ENCODE measurements around the gene CACNA1A. TPM values are rescaled to one million over a fixed set of nuclear protein-coding genes. Genes with fewer than 3 reads are reported as not detected.
"Not testable (repeated sequence)": the region's sequence is repeated elsewhere in the genome, so short reads cannot be mapped to it uniquely, and the experiment has no call there.

CACNA1A gene
- total RNA-seq, 1 donor from 2014 or later, result 1.7 TPM

GRCh38 chr19:13281567-13282291 lies 224.6 kb downstream of the CACNA1A start:
- intact Hi-C loops (cut with micrococcal nuclease), result no loop called here

GRCh38 chr19:13277104-13277809 lies 229.0 kb downstream of the CACNA1A start:
- intact Hi-C loops (cut with micrococcal nuclease), result loop anchor here (1.0 to 5.0 kb wide), 5 partner anchors 300 to 603 kb away; no protein-coding TSS in a partner anchor

- intact Hi-C loops (cut with micrococcal nuclease), result loop anchor here (5.0 kb wide), 2 partner anchors 298 to 457 kb away; no protein-coding TSS in a partner anchor
Observed at GRCh38 chr19:13275016-13275722, 231.1 kb downstream of the CACNA1A start.

GRCh38 chr19:13270514-13271105 lies 235.7 kb downstream of the CACNA1A start:
- intact Hi-C loops (cut with micrococcal nuclease), result no loop called here

GRCh38 chr19:13269348-13269747 lies 236.9 kb downstream of the CACNA1A start:
- intact Hi-C loops (cut with micrococcal nuclease), result no loop called here

- intact Hi-C loops (cut with micrococcal nuclease), result no loop called here
Observed at GRCh38 chr19:13267889-13268288, 238.4 kb downstream of the CACNA1A start.

- intact Hi-C loops (cut with micrococcal nuclease), result no loop called here
Observed at GRCh38 chr19:13267131-13267530, 239.1 kb downstream of the CACNA1A start.

GRCh38 chr19:13262450-13262849 lies 243.8 kb downstream of the CACNA1A start:
- intact Hi-C loops (cut with micrococcal nuclease), result loop anchor here (1.0 to 2.0 kb wide), 6 partner anchors 49 to 285 kb away; partner anchors contain the start of gene TRMT1

GRCh38 chr19:13260883-13261653 lies 245.2 kb downstream of the CACNA1A start:
- intact Hi-C loops (cut with micrococcal nuclease), result no loop called here

GRCh38 chr19:13256918-13257317 lies 249.4 kb downstream of the CACNA1A start:
- intact Hi-C loops (cut with micrococcal nuclease), result no loop called here

- intact Hi-C loops (cut with micrococcal nuclease), result not testable (repeated sequence)
Observed at GRCh38 chr19:13256398-13256797, 249.9 kb downstream of the CACNA1A start.

- intact Hi-C loops (cut with micrococcal nuclease), result no loop called here
Observed at GRCh38 chr19:13255719-13256059, 250.6 kb downstream of the CACNA1A start.

GRCh38 chr19:13255041-13255718 lies 251.1 kb downstream of the CACNA1A start:
- intact Hi-C loops (cut with micrococcal nuclease), result no loop called here

GRCh38 chr19:13252569-13253335 lies 253.5 kb downstream of the CACNA1A start:
- intact Hi-C loops (cut with micrococcal nuclease), result no loop called here

- intact Hi-C loops (cut with micrococcal nuclease), result no loop called here
Observed at GRCh38 chr19:13244920-13245319, 261.4 kb downstream of the CACNA1A start.

GRCh38 chr19:13241231-13242104 lies 264.8 kb downstream of the CACNA1A start:
- intact Hi-C loops (cut with micrococcal nuclease), result no loop called here

GRCh38 chr19:13240312-13241022 lies 265.8 kb downstream of the CACNA1A start:
- intact Hi-C loops (cut with micrococcal nuclease), result no loop called here

Data from T-helper 1 cell treated with Interleukin-12 subunit alpha and Interleukin-12 subunit beta and Interleukin-4 antibody, amounts not matched to agents 30 ng/mL and 1 ng/mL, for 36 hours (primary cell).